ENCODE data around the gene ERCC6L2.

DNA sequence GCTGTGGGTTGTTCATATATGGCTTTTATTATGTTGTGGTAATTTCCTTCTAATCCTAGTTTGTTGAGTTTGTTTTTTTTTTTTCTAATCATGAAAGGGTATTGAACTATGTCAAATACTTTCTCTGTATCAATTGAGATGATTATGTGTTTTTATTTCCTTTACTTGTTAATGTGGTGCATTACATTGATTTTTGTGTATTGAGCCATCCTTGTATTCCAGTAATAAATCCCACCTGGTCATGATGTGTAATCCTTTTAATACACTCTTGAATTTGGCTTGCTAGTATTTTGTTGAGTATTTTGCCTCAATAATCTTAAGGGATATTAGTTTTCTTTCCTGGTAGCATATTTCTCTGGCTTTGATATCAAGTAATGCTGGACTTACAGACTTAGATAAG is 13.1 kb upstream of the ERCC6L2 start:
- TF ChIP-seq, protein P1, sequence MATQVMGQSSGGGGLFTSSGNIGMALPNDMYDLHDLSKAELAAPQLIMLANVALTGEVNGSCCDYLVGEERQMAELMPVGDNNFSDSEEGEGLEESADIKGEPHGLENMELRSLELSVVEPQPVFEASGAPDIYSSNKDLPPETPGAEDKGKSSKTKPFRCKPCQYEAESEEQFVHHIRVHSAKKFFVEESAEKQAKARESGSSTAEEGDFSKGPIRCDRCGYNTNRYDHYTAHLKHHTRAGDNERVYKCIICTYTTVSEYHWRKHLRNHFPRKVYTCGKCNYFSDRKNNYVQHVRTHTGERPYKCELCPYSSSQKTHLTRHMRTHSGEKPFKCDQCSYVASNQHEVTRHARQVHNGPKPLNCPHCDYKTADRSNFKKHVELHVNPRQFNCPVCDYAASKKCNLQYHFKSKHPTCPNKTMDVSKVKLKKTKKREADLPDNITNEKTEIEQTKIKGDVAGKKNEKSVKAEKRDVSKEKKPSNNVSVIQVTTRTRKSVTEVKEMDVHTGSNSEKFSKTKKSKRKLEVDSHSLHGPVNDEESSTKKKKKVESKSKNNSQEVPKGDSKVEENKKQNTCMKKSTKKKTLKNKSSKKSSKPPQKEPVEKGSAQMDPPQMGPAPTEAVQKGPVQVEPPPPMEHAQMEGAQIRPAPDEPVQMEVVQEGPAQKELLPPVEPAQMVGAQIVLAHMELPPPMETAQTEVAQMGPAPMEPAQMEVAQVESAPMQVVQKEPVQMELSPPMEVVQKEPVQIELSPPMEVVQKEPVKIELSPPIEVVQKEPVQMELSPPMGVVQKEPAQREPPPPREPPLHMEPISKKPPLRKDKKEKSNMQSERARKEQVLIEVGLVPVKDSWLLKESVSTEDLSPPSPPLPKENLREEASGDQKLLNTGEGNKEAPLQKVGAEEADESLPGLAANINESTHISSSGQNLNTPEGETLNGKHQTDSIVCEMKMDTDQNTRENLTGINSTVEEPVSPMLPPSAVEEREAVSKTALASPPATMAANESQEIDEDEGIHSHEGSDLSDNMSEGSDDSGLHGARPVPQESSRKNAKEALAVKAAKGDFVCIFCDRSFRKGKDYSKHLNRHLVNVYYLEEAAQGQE (IDR thresholded peaks at IDR 0.05; ENCODE audit: insufficient read depth in 1 of 2, low read depth in 2 of 2, low read length in 2 of 2), result no peak
- TF ChIP-seq SIN3A (IDR thresholded peaks at IDR 0.05; ENCODE audit: borderline replicate concordance, insufficient read depth, low read length), result no peak
- no peak for TF ChIP-seq TAF1 (IDR thresholded peaks at IDR 0.05; ENCODE audit: borderline replicate concordance, insufficient read depth, low read length)
- no peak for TF ChIP-seq POLR2AphosphoS5 (IDR thresholded peaks at IDR 0.05; ENCODE audit: low read depth, low read length)
- no peak for TF ChIP-seq FOXP2 (optimal IDR thresholded peaks at IDR 0.05; ENCODE audit: borderline replicate concordance, extremely low read depth, extremely low read length, insufficient read depth)

Measured in PFSK-1 (cell line).